GM12892 (cell line): ENCODE results near the gene NRCAM.

ENCODE experiments used
- DNase-seq: peaks from one replicate; pipeline ENCODE4 v3.0.0; 2011; ENCODE audit not compliant: insufficient read length
- FAIRE-seq: peaks from 2 replicates; lab custom pipeline; 2011; peaks lifted over from hg19 to GRCh38; lab: Jason Lieb, UNC
- POLR2A ChIP-seq: IDR thresholded peaks from 2 replicates; pipeline ENCODE4 v1.6.1; 2011; ENCODE audit warnings: low read depth, low read length, control low read depth
- POLR2AphosphoS5 ChIP-seq: IDR thresholded peaks from 2 replicates; pipeline ENCODE4 v1.6.1; 2011; ENCODE audit warnings: low read depth, low read length, control low read depth
- TAF1 ChIP-seq: IDR thresholded peaks from 2 replicates; pipeline ENCODE4 v1.6.1; 2011; ENCODE audit warnings: low read depth, mild to moderate bottlenecking, control low read depth, low read length, borderline replicate concordance

Gene NRCAM

GRCh38 chr7:108099713-108100112 is 356.5 kb downstream of the NRCAM start:
- DNase-seq (no peak), FAIRE-seq (no peak)
- TF ChIP-seq TAF1 (no peak), POLR2A (no peak), POLR2AphosphoS5 (no peak)

- TF ChIP-seq POLR2AphosphoS5: no peak
- no peak for TF ChIP-seq POLR2A
- no peak for TF ChIP-seq TAF1
- FAIRE-seq (no peak), DNase-seq (no peak)
These were observed 358.5 kb downstream of the NRCAM start for GRCh38 chr7:108097703-108098102.
